Brain microvascular endothelial cell (primary cell): ENCODE results near the gene TAX1BP1.

Experiments
- DNase-seq: peaks from one replicate; pipeline ENCODE4 v3.0.0-alpha.2; 2020
- H3K27ac ChIP-seq: fragments of 250-450 bp; sonication (Bioruptor Pico); 2 replicates; pipeline ENCODE4 v1.5.1; 2020; ENCODE audit warnings: mild to moderate bottlenecking, moderate library complexity
- H3K27me3 ChIP-seq: fragments of 250-450 bp; sonication (Bioruptor Pico); replicated peaks from 2 replicates; pipeline ENCODE4 v1.5.1; 2020; ENCODE audit warnings: mild to moderate bottlenecking
- H3K36me3 ChIP-seq: fragments of 250-450 bp; sonication (Bioruptor Pico); replicated peaks from 2 replicates; pipeline ENCODE4 v1.5.1; 2020; ENCODE audit warnings: mild to moderate bottlenecking
- H3K4me3 ChIP-seq: 2 replicates; pipeline ENCODE4 v1.5.1; 2011; ENCODE audit warnings: low read depth, mild to moderate bottlenecking, control low read depth, low read length, moderate library complexity
- in situ Hi-C: cut with HindIII; loops from 2 replicates; pipeline ENCODE4 v1.10.0; 2017; ENCODE audit warnings: low sequenced_read_pairs, low pct_ligation_motif_present
- TF ChIP-seq, protein P1 (sequence below): IDR thresholded peaks from 2 replicates; pipeline ENCODE4 v1.5.1; 2011; ENCODE audit warnings: low read depth, mild to moderate bottlenecking, moderate library complexity, low read length, control low read depth, inconsistent platforms; ENCODE audit errors: missing control alignments

The TAX1BP1 gene

DNA sequence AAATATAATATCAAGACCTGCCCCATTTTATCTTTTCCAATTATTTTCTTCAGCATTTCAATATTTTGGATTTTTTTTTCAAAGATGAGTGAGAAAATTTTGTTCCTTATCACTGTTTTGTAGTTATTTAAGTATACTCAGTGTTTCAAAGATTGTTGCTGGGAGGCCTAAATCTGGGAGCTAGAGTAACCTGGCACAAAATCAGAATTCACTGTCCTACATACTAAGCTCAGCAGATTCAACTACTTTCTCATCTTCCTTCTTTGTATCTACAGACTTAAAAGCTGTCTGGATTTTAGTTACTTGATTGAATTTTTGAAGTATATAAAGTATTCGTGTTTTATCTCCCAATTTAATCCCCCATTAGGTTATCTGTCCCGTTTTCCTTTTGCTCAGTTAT is 85.9 kb downstream of the TAX1BP1 start:
- Histone ChIP-seq H3K36me3 (no peaks in the 10 kb centered on the region), H3K27me3 (no peaks in the 10 kb centered on the region), H3K27ac (no peak overlapping the region), H3K4me3 (no peak overlapping the region)
- in situ Hi-C loops = no loop called here
- TF ChIP-seq, protein P1, sequence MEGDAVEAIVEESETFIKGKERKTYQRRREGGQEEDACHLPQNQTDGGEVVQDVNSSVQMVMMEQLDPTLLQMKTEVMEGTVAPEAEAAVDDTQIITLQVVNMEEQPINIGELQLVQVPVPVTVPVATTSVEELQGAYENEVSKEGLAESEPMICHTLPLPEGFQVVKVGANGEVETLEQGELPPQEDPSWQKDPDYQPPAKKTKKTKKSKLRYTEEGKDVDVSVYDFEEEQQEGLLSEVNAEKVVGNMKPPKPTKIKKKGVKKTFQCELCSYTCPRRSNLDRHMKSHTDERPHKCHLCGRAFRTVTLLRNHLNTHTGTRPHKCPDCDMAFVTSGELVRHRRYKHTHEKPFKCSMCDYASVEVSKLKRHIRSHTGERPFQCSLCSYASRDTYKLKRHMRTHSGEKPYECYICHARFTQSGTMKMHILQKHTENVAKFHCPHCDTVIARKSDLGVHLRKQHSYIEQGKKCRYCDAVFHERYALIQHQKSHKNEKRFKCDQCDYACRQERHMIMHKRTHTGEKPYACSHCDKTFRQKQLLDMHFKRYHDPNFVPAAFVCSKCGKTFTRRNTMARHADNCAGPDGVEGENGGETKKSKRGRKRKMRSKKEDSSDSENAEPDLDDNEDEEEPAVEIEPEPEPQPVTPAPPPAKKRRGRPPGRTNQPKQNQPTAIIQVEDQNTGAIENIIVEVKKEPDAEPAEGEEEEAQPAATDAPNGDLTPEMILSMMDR = no peak
- DNase-seq = no peak

DNA sequence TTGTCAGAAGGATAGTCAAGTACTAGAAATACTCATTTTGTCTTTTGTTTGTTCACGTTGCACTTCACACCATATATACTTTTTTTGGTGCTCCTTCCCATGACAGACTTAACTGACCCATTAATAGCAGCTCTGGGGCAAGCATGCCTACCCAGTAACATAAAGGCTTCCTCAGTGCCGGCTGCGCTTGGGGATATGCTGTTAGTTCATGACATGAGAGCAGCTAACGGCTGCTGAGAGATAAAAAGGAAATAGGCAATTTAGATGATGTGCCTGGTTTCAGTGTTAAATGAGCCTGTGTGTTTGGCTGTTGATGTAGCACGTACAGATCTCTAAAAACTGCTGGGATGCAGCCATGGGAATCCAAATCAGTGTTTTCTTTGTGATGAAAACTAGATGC is 86.4 kb downstream of the TAX1BP1 start:
- no peak for DNase-seq
- no peaks in the 10 kb centered on the region for H3K36me3 ChIP-seq
- in situ Hi-C loops = no loop called here
- TF ChIP-seq, protein P1 = no peak
- no peak overlapping the region for H3K4me3 ChIP-seq
- H3K27me3 ChIP-seq = no peaks in the 10 kb centered on the region
- H3K27ac ChIP-seq = no peak overlapping the region

DNA sequence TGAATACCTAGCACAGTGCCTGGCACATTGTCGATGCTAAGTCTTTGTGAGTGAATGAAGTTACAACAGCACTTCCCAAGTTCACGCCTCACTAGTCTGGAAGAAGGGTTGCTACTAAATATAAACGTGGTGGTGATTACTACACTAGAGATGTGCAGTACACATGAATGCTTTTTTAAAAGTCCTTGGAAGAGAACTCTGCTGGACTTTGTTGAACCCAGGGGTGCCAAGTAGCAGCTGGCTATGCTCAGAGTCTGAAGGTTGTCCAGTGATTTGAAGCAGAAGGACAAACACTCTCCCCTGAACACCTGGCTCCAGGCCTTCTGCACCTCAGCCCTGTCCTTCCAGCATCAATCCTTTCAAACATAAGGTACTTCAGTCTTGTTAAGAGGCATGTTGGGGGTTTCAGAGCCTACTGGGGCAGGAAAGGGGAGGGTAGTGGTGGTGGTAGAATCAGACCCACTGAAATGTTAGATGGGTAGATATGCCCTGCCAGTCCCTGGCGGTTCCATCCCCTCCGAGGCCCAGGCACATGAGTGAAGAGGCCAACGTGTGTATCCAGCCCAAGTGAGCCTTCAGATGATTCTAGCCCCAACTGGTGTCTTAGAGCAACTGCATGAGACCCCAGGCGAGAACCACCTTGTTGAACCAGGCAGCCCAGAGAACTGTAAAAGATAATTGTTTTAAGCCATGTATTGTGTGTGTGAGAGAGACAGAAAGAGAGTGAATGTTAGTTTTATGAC is 94.4 kb downstream of the TAX1BP1 start:
- no peak for DNase-seq
- H3K4me3 ChIP-seq = no peak overlapping the region
- no peaks in the 10 kb centered on the region for H3K27me3 ChIP-seq
- in situ Hi-C loops = no loop called here
- TF ChIP-seq, protein P1 = no peak
- no peak overlapping the region for H3K27ac ChIP-seq
- peaks cover 4% of the 10 kb centered on the region for H3K36me3 ChIP-seq

DNA sequence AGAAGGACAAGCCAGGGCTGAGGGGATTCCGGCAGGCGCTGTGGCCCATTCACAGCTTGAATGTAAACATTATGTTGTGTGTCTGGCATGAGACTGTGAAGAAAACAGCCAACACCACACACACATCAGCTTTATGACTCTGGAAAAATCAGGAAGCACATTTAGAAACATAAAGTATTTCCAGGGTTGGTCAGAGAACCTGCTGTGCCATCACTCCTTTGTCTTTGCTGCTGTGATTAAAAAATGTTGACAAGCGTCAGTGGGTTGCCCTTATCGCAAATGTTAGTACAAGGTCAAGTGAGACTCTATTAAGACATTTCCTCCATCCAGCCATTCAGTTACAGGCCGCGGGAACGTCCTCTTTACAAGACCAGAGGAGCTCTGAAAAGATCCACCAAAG is 95.4 kb downstream of the TAX1BP1 start:
- DNase-seq = peak; percentile 46
- in situ Hi-C loops = no loop called here
- Histone ChIP-seq H3K4me3 (no peak overlapping the region), H3K27ac (no peak overlapping the region), H3K27me3 (no peaks in the 10 kb centered on the region), H3K36me3 (peaks cover 5% of the 10 kb centered on the region)
- TF ChIP-seq, protein P1 = no peak

DNA sequence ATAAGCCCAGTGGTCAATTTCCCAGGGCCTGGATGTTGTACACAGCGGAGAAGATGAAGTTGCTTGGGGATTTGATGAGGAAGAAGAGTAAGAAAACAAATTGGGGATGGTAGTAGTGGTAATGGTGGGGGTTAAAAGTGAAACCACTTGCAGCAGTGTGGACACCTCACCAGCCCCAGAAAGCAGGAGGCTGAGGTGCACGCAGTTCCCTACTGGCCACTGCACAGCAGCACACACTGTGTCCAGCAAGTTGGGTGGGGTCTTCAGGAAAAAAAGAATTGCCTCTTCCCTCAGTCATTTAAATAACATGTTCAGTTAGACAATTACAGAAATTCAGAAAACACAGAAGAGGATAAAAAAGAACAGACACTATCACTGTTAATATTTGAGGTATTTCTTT is 96.6 kb downstream of the TAX1BP1 start:
- in situ Hi-C loops = no loop called here
- Histone ChIP-seq H3K36me3 (peaks cover 8% of the 10 kb centered on the region), H3K27ac (no peak overlapping the region), H3K4me3 (no peak overlapping the region), H3K27me3 (no peaks in the 10 kb centered on the region)
- no peak for DNase-seq
- TF ChIP-seq, protein P1 = no peak

DNA sequence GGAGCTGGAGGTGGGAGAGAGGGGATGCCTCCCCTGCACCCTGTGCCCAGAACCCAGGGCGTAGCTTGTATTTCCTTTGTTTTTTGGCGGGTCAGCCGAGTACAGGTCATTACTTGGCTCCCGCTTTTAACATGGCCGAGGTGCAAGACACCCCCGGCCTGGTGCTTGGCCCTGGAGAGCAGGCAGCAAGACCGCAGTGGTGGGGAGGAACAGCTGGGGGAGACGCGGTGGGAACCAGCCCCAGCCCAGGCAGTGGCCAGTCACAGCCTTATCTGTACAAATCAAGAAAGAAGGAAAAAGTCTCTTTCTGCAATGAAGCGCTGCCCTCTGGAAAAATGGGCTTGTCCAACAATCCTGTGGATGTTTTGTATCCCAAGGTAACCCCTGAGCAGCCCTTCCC is 99.1 kb downstream of the TAX1BP1 start:
- Histone ChIP-seq H3K4me3 (no peak overlapping the region), H3K27me3 (no peaks in the 10 kb centered on the region), H3K36me3 (peaks cover 5% of the 10 kb centered on the region), H3K27ac (no peak overlapping the region)
- TF ChIP-seq, protein P1 = no peak
- DNase-seq = no peak
- in situ Hi-C loops = no loop called here
